DMS53 treated with DMSO at 0.1 percent for 48 hours (cell line): ENCODE data around the gene SNRPB.

Experiments
- DNase-seq: peaks from one replicate; lab custom pipeline; 2025; ENCODE audit not compliant: unreplicated experiment; lab: John Stamatoyannopoulos, UW

SNRPB gene

DNA sequence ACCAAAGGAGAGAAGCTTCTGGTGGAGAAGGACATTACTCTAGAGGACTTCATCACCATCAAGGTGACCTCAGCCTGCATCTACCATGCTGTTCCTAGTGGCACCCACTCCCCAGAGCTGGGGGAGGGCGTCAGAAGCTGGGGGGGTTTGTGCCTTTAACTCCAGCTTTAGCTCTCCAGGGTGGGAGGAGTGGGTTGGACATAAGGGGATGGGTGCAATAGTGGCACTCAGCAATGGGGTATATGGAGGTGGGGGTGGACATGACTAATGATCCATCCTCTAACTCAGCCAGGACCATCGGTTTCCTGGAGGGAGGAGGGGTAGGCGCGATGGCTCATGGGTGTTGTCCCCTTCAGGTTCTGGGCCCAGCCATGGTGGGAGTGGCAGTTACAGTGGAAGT is 40.1 kb downstream of the SNRPB start:
- no peak for DNase-seq

DNA sequence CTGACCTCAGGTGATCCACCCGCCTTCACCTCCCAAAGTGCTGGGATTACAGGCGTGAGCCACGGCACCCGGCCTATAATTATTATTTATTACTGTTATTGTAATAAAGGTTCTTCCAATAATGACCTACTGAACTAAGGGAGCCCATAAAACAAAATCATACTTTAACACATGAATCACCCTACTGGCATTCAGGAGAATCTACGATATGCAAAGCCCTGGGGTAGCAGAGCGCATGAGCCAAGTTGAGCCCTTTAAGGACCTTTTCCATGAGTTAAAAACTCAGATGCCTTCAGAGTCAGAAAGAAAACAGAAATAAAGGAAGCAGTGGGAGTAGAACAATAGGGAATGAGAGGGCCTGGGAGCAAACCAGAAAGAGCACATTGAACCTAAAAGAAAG is 41.5 kb downstream of the SNRPB start:
- no peak for DNase-seq

DNA sequence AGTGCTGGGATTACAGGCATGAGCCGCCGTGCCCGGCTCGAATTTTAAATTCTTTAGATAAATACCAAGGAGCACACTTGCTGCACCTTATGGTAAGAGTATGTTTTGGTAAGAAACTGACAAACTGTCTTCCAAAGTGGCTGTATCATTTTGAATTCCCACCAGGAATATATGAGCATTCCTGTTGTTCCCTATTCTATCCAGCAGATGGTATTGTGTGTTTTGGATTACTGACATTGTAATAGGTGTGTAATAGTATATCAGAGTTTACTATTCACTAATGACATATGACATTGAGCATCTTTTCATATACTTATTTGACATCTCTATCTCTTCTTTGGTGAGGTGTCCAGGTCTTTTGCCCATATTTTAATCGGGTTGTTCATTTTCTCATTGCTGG is 49.3 kb downstream of the SNRPB start:
- peak; percentile 2 for DNase-seq

DNA sequence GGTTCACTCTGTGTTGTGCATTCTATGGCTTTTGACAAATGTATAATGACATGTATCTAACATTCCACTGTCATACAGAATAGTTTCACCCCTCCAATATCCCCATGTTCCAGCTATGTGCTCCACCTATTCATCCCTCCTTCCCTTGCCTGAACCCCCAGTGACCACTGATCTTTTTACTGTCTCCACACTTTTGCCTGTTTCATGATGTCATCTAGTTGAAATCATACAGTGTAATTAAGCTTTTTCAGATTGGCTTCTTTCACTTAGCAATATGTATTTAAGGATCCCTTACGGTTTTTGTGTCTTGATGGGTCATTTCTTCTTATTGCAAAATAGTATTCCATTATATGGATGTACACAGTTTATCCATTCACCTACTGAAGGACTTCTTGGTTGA is 50.1 kb downstream of the SNRPB start:
- DNase-seq = no peak

DNA sequence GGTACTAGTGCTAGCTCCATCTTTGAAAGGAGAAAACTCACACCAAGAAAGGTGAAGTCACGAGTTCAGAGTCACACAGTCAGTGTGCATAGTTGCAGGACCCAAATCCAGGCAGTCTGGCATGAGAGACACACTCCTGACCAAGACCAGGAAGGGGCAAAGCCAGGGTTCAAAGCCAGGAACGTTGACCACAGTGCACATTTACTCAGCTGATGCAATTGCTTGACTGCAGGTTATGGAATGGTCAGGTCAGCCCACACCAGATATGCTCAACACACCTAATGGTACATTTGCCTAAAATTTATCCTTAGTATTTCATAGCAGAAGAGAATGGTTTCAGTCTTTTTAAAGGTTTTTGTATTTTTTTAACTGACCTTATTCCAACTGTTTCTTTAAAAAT is 52.2 kb downstream of the SNRPB start:
- no peak for DNase-seq

DNA sequence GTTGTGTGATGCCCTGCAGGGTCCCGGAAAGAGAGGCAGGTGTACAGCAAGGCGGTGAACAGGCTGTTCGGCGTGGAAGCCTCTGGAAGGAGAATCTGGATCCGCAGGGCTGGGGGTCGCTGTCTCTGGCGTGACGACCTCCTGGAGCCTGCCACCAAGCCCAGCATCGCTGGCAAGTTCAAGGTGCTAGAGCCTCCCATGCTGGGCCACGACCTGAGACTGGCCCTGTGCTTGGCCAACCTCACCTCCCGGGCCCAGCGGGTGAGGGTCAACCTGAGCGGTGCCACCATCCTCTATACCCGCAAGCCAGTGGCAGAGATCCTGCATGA is 53.4 kb downstream of the SNRPB start:
- DNase-seq = no peak

DNA sequence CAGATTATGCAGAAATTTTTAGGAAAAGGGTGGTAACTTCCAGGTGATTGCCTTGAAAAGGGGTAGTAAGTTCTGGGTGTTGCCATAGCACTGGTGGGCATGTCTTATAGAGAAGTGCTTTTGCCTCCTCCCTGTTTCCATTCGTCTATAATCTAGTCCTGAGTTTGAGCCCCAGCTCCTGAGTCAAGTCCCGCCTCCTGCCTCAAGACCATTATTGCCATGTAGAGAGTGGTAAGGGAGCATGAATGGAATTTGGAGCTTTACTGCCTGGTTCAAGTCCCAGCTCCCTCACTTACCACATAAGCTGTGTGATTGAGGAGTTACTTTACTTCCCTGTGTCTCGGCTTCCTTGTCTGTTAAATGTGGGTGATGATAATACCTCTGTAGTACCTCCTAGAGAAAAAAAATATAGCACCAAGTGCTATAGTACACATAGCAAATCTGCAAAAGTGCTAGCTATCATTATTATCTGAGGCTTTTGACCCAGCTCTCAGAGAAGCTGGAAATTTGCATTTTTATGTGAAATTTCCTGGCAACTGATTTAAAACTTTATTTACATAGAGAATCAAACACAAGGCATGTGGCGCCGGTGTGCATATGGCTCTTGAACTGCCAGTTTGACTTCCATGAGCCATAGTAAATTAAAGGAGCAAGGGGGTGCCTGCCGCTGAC is 53.9 kb downstream of the SNRPB start:
- DNase-seq = no peak
